SK-N-SH treated with all-trans-retinoic acid at 6 μM for 48 hours (cell line): ENCODE results near the gene CREBBP.

Experiments
- ATAC-seq: fragments of 200-7000 bp; cut with Tn5 transposase; 3 replicates; pipeline ENCODE4 v1.9.1; 2020; ENCODE audit warnings: mild to moderate bottlenecking, moderate library complexity
- BACH2 ChIP-seq: fragments of 250-450 bp; sonication (Bioruptor Pico); IDR thresholded peaks from 2 replicates; pipeline ENCODE4 v1.9.0; 2021; ENCODE audit warnings: mild to moderate bottlenecking, borderline replicate concordance
- CSDC2 ChIP-seq: fragments of 250-450 bp; sonication (Bioruptor Pico); IDR thresholded peaks from 2 replicates; pipeline ENCODE4 v1.5.0; 2020; ENCODE audit warnings: mild to moderate bottlenecking, moderate library complexity
- CSRNP3 ChIP-seq: fragments of 250-450 bp; sonication (Bioruptor Pico); IDR thresholded peaks from 2 replicates; pipeline ENCODE4 v1.5.1; 2021; ENCODE audit warnings: mild to moderate bottlenecking, moderate library complexity
- ESRRG ChIP-seq: fragments of 250-450 bp; sonication (Bioruptor Pico); IDR thresholded peaks from 2 replicates; pipeline ENCODE4 v1.6.1; 2021; ENCODE audit warnings: mild to moderate bottlenecking
- GLIS3 ChIP-seq: fragments of 250-450 bp; sonication (Bioruptor Pico); IDR thresholded peaks from 2 replicates; pipeline ENCODE4 v1.5.0; 2020; ENCODE audit warnings: mild to moderate bottlenecking, moderate library complexity
- ISL1 ChIP-seq: fragments of 250-450 bp; sonication (Bioruptor Pico); IDR thresholded peaks from 2 replicates; pipeline ENCODE4 v2.1.2; 2022; ENCODE audit warnings: mild to moderate bottlenecking, moderate library complexity
- OSR1 ChIP-seq: fragments of 250-450 bp; sonication (Bioruptor Pico); IDR thresholded peaks from 2 replicates; pipeline ENCODE4 v1.8.0; 2022; ENCODE audit warnings: moderate library complexity, mild to moderate bottlenecking, inconsistent platforms
- POU6F1 ChIP-seq: fragments of 250-450 bp; sonication (Bioruptor Pico); IDR thresholded peaks from 2 replicates; pipeline ENCODE4 v1.8.0; 2021; ENCODE audit warnings: low read depth, mild to moderate bottlenecking, moderate library complexity, borderline replicate concordance
- PPARA ChIP-seq: fragments of 250-450 bp; sonication (Bioruptor Pico); IDR thresholded peaks from 2 replicates; pipeline ENCODE4 v1.5.0; 2020; ENCODE audit warnings: mild to moderate bottlenecking, borderline replicate concordance
- RARB ChIP-seq: fragments of 250-450 bp; sonication (Bioruptor Pico); IDR thresholded peaks from 2 replicates; pipeline ENCODE4 v1.8.0; 2021; ENCODE audit warnings: mild to moderate bottlenecking, moderate library complexity
- SNAI2 ChIP-seq: fragments of 250-450 bp; sonication (Bioruptor Pico); IDR thresholded peaks from 2 replicates; pipeline ENCODE4 v1.5.0; 2020; ENCODE audit warnings: mild to moderate bottlenecking, moderate library complexity
- TOX ChIP-seq: fragments of 250-450 bp; sonication (Bioruptor Pico); IDR thresholded peaks from 2 replicates; pipeline ENCODE4 v1.8.0; 2021; ENCODE audit warnings: mild to moderate bottlenecking, moderate library complexity, borderline replicate concordance
- ZC3H10 ChIP-seq: fragments of 250-450 bp; sonication (Bioruptor Pico); IDR thresholded peaks from 2 replicates; pipeline ENCODE4 v1.5.1; 2021; ENCODE audit warnings: mild to moderate bottlenecking, moderate library complexity
- ZFP3 ChIP-seq: fragments of 250-450 bp; sonication (Bioruptor Pico); IDR thresholded peaks from 2 replicates; pipeline ENCODE4 v1.5.0; 2020; ENCODE audit warnings: mild to moderate bottlenecking, moderate library complexity
- ZFP30 ChIP-seq: fragments of 450-650 bp; formaldehyde crosslinking; IDR thresholded peaks from 2 replicates; pipeline ENCODE4 v1.5.0; 2022; ENCODE audit warnings: mild to moderate bottlenecking, moderate library complexity
- ZNF565 ChIP-seq: fragments of 450-650 bp; formaldehyde crosslinking; conservative IDR thresholded peaks from 2 replicates; pipeline ENCODE4 v1.5.0; 2020; ENCODE audit warnings: low read depth, mild to moderate bottlenecking, moderate library complexity
- ZNF70 ChIP-seq: fragments of 450-650 bp; formaldehyde crosslinking; IDR thresholded peaks from 2 replicates; pipeline ENCODE4 v1.5.0; 2020; ENCODE audit warnings: mild to moderate bottlenecking, moderate library complexity
- ZNF8 ChIP-seq: fragments of 450-650 bp; formaldehyde crosslinking; IDR thresholded peaks from 2 replicates; pipeline ENCODE4 v1.5.0; 2020; ENCODE audit warnings: mild to moderate bottlenecking, moderate library complexity
- TF ChIP-seq, protein P1 (sequence below): fragments of 250-450 bp; sonication (Bioruptor Pico); IDR thresholded peaks from 2 replicates; pipeline ENCODE4 v1.8.0; 2020; ENCODE audit warnings: mild to moderate bottlenecking, moderate library complexity, borderline replicate concordance
- TF ChIP-seq, protein P2 (sequence below): fragments of 250-450 bp; sonication (Bioruptor Pico); IDR thresholded peaks from 2 replicates; pipeline ENCODE4 v1.5.1; 2020; ENCODE audit warnings: low read depth, mild to moderate bottlenecking, moderate library complexity
- TF ChIP-seq, protein P3 (sequence below): fragments of 250-450 bp; sonication (Bioruptor Pico); IDR thresholded peaks from 2 replicates; pipeline ENCODE4 v1.5.0; 2020; ENCODE audit warnings: mild to moderate bottlenecking, moderate library complexity

Gene CREBBP

DNA sequence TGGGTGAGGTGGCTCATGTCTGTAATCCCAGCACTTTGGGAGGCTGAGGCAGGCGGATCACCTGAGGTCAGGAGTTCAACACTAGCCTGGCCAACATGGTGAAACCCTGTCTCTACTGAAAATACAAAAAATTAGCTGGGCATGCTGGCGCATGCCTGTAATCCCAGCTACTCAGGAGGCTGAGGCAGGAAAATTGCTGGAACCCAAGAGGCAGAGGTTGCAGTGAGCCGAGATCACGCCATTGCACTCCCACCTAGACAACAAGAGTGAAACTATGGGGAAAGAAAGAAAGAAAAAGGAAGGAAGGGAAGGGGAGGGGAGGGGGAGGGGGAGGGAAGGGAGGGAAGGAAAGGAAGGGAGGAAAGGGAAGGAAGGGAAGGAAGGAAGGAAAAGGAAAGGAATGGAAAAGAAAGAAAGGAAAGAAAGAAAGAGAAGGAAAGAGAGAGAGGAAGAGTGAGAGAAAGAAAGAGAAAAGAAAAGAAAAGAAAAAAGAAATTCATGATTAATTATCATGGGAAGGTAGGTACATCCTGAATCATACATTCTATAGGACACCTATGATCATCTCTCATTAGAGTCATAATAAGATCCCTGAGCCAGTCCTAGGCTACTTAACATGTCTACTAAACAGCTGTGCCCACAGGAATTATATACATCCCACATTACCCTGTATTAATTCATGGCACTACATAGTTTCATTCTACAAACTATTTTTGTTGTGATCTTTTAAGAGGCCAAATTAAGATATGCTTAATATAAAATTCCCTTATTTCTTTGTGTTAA lies 40.9 kb downstream of the CREBBP start:
- no peak for ATAC-seq
- no peak for TF ChIP-seq CSRNP3 (CRISPR knock-in tag)
- no peak for TF ChIP-seq GLIS3 (CRISPR knock-in tag)
- no peak for TF ChIP-seq CSDC2
- no peak for TF ChIP-seq POU6F1 (CRISPR knock-in tag)
- no peak for TF ChIP-seq ZFP30 (CRISPR knock-in tag)
- TF ChIP-seq PPARA (CRISPR knock-in tag): no peak
- TF ChIP-seq RARB (CRISPR knock-in tag): no peak
- no peak for TF ChIP-seq ZFP3 (CRISPR knock-in tag)
- TF ChIP-seq, protein P1, sequence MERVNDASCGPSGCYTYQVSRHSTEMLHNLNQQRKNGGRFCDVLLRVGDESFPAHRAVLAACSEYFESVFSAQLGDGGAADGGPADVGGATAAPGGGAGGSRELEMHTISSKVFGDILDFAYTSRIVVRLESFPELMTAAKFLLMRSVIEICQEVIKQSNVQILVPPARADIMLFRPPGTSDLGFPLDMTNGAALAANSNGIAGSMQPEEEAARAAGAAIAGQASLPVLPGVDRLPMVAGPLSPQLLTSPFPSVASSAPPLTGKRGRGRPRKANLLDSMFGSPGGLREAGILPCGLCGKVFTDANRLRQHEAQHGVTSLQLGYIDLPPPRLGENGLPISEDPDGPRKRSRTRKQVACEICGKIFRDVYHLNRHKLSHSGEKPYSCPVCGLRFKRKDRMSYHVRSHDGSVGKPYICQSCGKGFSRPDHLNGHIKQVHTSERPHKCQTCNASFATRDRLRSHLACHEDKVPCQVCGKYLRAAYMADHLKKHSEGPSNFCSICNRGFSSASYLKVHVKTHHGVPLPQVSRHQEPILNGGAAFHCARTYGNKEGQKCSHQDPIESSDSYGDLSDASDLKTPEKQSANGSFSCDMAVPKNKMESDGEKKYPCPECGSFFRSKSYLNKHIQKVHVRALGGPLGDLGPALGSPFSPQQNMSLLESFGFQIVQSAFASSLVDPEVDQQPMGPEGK (CRISPR knock-in tag): no peak
- TF ChIP-seq ZNF565 (CRISPR knock-in tag): no peak
- no peak for TF ChIP-seq ESRRG (CRISPR knock-in tag)
- no peak for TF ChIP-seq ZC3H10 (CRISPR knock-in tag)
- TF ChIP-seq OSR1: no peak
- TF ChIP-seq, protein P2, sequence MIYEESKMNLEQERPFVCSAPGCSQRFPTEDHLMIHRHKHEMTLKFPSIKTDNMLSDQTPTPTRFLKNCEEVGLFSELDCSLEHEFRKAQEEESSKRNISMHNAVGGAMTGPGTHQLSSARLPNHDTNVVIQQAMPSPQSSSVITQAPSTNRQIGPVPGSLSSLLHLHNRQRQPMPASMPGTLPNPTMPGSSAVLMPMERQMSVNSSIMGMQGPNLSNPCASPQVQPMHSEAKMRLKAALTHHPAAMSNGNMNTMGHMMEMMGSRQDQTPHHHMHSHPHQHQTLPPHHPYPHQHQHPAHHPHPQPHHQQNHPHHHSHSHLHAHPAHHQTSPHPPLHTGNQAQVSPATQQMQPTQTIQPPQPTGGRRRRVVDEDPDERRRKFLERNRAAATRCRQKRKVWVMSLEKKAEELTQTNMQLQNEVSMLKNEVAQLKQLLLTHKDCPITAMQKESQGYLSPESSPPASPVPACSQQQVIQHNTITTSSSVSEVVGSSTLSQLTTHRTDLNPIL: no peak
- no peak for TF ChIP-seq ISL1 (CRISPR knock-in tag)
- no peak for TF ChIP-seq BACH2 (CRISPR knock-in tag)
- no peak for TF ChIP-seq ZNF70 (CRISPR knock-in tag)
- TF ChIP-seq ZNF8: no peak
- TF ChIP-seq, protein P3, sequence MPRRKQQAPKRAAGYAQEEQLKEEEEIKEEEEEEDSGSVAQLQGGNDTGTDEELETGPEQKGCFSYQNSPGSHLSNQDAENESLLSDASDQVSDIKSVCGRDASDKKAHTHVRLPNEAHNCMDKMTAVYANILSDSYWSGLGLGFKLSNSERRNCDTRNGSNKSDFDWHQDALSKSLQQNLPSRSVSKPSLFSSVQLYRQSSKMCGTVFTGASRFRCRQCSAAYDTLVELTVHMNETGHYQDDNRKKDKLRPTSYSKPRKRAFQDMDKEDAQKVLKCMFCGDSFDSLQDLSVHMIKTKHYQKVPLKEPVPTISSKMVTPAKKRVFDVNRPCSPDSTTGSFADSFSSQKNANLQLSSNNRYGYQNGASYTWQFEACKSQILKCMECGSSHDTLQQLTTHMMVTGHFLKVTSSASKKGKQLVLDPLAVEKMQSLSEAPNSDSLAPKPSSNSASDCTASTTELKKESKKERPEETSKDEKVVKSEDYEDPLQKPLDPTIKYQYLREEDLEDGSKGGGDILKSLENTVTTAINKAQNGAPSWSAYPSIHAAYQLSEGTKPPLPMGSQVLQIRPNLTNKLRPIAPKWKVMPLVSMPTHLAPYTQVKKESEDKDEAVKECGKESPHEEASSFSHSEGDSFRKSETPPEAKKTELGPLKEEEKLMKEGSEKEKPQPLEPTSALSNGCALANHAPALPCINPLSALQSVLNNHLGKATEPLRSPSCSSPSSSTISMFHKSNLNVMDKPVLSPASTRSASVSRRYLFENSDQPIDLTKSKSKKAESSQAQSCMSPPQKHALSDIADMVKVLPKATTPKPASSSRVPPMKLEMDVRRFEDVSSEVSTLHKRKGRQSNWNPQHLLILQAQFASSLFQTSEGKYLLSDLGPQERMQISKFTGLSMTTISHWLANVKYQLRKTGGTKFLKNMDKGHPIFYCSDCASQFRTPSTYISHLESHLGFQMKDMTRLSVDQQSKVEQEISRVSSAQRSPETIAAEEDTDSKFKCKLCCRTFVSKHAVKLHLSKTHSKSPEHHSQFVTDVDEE (CRISPR knock-in tag): no peak
- no peak for TF ChIP-seq SNAI2 (CRISPR knock-in tag)

DNA sequence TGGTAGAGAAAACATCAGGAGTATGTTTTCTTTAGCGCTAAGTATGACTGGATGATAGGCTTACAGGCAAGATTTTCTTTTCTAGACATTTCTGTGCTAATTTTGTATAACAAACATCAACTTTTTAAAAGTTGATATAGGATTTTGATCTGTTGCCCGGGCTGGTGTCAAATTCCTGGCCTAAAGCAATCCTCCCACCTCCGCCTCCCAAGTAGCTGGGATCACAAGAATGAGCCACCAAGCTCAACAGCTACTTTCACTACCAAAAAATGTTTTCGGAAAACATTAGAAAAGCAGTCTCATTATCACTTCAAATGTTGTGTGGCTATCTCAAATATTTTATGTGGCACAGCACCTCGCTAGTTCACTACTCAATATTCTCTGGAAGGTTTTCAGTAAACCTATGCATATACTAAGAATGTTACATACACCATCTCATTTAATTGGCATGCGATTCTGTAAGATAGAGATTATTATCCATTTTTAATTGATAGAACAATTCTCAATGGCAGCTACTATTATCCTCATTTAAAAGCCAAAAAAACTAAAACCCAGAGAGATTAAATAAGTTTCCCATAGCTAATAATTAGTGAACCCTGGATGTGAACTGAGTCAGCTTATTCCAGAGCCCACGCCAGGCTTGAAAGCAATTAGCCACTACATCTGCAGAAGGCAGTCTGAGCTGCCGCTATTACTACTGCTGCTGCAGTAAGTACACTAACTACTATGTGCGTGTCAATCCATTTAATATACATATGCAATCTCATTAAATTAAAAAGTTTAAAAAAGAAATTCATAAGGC lies 41.7 kb downstream of the CREBBP start:
- TF ChIP-seq, protein P3 (CRISPR knock-in tag): no peak
- TF ChIP-seq TOX (no peak), ZNF565 (CRISPR knock-in tag) (no peak)
- ATAC-seq: no peak
